T-helper 9 cell (primary cell): ENCODE measurements around the gene ORM2.

ENCODE experiments used
- DNase-seq: peaks from one replicate; pipeline ENCODE4 v3.0.0-alpha.2; 2020

The ORM2 gene

GRCh38 chr9:114296338-114296737, 33.3 kb upstream of the ORM2 start:
- no peak for DNase-seq

GRCh38 chr9:114299286-114300152, 30.1 kb upstream of the ORM2 start:
- no peak for DNase-seq

- no peak for DNase-seq
These were observed 29.4 kb upstream of the ORM2 start for GRCh38 chr9:114300153-114300845.

- no peak for DNase-seq
These were observed 28.5 kb upstream of the ORM2 start for GRCh38 chr9:114300846-114301797.

- no peak for DNase-seq
These were observed 27.7 kb upstream of the ORM2 start for GRCh38 chr9:114301798-114302565.

- no peak for DNase-seq
These were observed 26.9 kb upstream of the ORM2 start for GRCh38 chr9:114302727-114303126.

GRCh38 chr9:114303571-114303970, 26.1 kb upstream of the ORM2 start:
- DNase-seq: no peak

- no peak for DNase-seq
These were observed 25.7 kb upstream of the ORM2 start for GRCh38 chr9:114303977-114304376.

GRCh38 chr9:114304416-114305188, 25.1 kb upstream of the ORM2 start:
- DNase-seq: no peak

- DNase-seq: no peak
These were observed 21.8 kb upstream of the ORM2 start for GRCh38 chr9:114307899-114308267.

- no peak for DNase-seq
These were observed 21.2 kb upstream of the ORM2 start for GRCh38 chr9:114308361-114308950.

- DNase-seq: no peak
These were observed 20.6 kb upstream of the ORM2 start for GRCh38 chr9:114309096-114309495.

GRCh38 chr9:114310471-114311450, 18.9 kb upstream of the ORM2 start:
- no peak for DNase-seq

- DNase-seq: no peak
These were observed 17.8 kb upstream of the ORM2 start for GRCh38 chr9:114311571-114312512.

- DNase-seq: no peak
These were observed 17.2 kb upstream of the ORM2 start for GRCh38 chr9:114312513-114312875.

GRCh38 chr9:114313186-114313585, 16.5 kb upstream of the ORM2 start:
- no peak for DNase-seq

GRCh38 chr9:114314256-114314867, 15.3 kb upstream of the ORM2 start:
- no peak for DNase-seq
